ENCODE measurements around the gene ANKS6.

The ANKS6 gene

DNA sequence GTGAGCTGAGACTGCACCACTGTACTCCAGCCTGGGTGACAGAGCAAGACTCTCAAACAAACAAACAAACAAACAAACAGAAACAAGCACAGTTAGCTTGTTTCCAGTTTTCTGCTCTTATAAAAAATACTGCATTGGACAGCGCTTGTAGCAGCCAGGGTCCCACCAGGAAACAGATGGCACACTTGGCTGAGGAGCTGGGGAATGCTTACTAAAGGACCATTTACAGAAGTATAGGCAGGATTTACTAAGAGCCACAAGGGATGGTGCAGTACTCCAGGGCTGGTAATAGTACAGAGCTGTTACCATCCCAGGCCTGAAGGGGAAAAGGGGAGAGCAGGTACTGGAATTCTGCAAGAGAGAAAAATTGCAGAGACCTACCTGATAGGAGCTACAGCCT lies 5.2 kb upstream of the ANKS6 start:
- Histone ChIP-seq H3K4me2 (ENCODE audit: low read depth, low read length, poor library complexity, severe bottlenecking) (no peak overlapping the region), H3K9ac (ENCODE audit: low read depth, low read length, poor library complexity, severe bottlenecking) (no peak overlapping the region), H4K20me1 (ENCODE audit: insufficient read depth, low read length, poor library complexity, severe bottlenecking) (no peaks in the 10 kb centered on the region), H3F3A (ENCODE audit: low read depth) (0 out of 2 replicates have a peak, but pooled peaks cover under 1% of the 10 kb centered on the region), H3K27me3 (ENCODE audit: insufficient read depth, low read length, poor library complexity, severe bottlenecking) (no peaks in the 10 kb centered on the region), H3K9me3 (ENCODE audit: insufficient read depth, low read depth, low read length) (no peaks in the 10 kb centered on the region), H2AFZ (ENCODE audit: low read length) (no peak overlapping the region), H3K36me3 (ENCODE audit: insufficient read depth, low read length) (no peaks in the 10 kb centered on the region), H3K4me1 (ENCODE audit: insufficient read depth, low read length, poor library complexity, severe bottlenecking) (peaks cover under 1% of the 10 kb centered on the region), H3K79me2 (ENCODE audit: insufficient read depth, low read length) (no peaks in the 10 kb centered on the region), H3K9me2 (replicated peaks; ENCODE audit: low read depth, low read length) (no peaks in the 10 kb centered on the region), H3K4me3 (ENCODE audit: low read length, poor library complexity, severe bottlenecking) (no peak overlapping the region)
- no peak for TF ChIP-seq EZH2phosphoT487 (IDR thresholded peaks at IDR 0.05; ENCODE audit: borderline replicate concordance)
- TF ChIP-seq, protein P1, sequence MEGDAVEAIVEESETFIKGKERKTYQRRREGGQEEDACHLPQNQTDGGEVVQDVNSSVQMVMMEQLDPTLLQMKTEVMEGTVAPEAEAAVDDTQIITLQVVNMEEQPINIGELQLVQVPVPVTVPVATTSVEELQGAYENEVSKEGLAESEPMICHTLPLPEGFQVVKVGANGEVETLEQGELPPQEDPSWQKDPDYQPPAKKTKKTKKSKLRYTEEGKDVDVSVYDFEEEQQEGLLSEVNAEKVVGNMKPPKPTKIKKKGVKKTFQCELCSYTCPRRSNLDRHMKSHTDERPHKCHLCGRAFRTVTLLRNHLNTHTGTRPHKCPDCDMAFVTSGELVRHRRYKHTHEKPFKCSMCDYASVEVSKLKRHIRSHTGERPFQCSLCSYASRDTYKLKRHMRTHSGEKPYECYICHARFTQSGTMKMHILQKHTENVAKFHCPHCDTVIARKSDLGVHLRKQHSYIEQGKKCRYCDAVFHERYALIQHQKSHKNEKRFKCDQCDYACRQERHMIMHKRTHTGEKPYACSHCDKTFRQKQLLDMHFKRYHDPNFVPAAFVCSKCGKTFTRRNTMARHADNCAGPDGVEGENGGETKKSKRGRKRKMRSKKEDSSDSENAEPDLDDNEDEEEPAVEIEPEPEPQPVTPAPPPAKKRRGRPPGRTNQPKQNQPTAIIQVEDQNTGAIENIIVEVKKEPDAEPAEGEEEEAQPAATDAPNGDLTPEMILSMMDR (conservative IDR thresholded peaks at IDR 0.05; ENCODE audit: low read length) = no peak

- Histone ChIP-seq H3K9ac (ENCODE audit: low read depth, low read length, poor library complexity, severe bottlenecking) (no peak overlapping the region), H3K4me2 (ENCODE audit: low read depth, low read length, poor library complexity, severe bottlenecking) (no peak overlapping the region), H3K27me3 (ENCODE audit: insufficient read depth, low read length, poor library complexity, severe bottlenecking) (no peaks in the 10 kb centered on the region), H3F3A (ENCODE audit: low read depth) (no peaks in the 10 kb centered on the region), H3K79me2 (ENCODE audit: insufficient read depth, low read length) (no peaks in the 10 kb centered on the region), H4K20me1 (ENCODE audit: insufficient read depth, low read length, poor library complexity, severe bottlenecking) (no peaks in the 10 kb centered on the region), H3K9me2 (replicated peaks; ENCODE audit: low read depth, low read length) (no peaks in the 10 kb centered on the region), H3K36me3 (ENCODE audit: insufficient read depth, low read length) (no peaks in the 10 kb centered on the region), H3K4me3 (ENCODE audit: low read length, poor library complexity, severe bottlenecking) (no peak overlapping the region), H3K4me1 (ENCODE audit: insufficient read depth, low read length, poor library complexity, severe bottlenecking) (no peaks in the 10 kb centered on the region), H2AFZ (ENCODE audit: low read length) (no peak overlapping the region), H3K9me3 (ENCODE audit: insufficient read depth, low read depth, low read length) (no peaks in the 10 kb centered on the region)
- TF ChIP-seq, protein P1 (conservative IDR thresholded peaks at IDR 0.05; ENCODE audit: low read length) = no peak
These were observed 1.9 kb upstream of the ANKS6 start for GRCh38 chr9:98798254-98798653.

- H3K79me2 ChIP-seq (ENCODE audit: insufficient read depth, low read length) = no peaks in the 10 kb centered on the region
- H3K9ac ChIP-seq (ENCODE audit: low read depth, low read length, poor library complexity, severe bottlenecking) = no peak overlapping the region
- H3K4me3 ChIP-seq (ENCODE audit: low read length, poor library complexity, severe bottlenecking) = no peak overlapping the region
- no peaks in the 10 kb centered on the region for H4K20me1 ChIP-seq (ENCODE audit: insufficient read depth, low read length, poor library complexity, severe bottlenecking)
- H3K27me3 ChIP-seq (ENCODE audit: insufficient read depth, low read length, poor library complexity, severe bottlenecking) = no peaks in the 10 kb centered on the region
- H3K36me3 ChIP-seq (ENCODE audit: insufficient read depth, low read length) = no peaks in the 10 kb centered on the region
- H2AFZ ChIP-seq (ENCODE audit: low read length) = no peak overlapping the region
- H3K9me2 ChIP-seq (replicated peaks; ENCODE audit: low read depth, low read length) = no peaks in the 10 kb centered on the region
- H3K9me3 ChIP-seq (ENCODE audit: insufficient read depth, low read depth, low read length) = no peaks in the 10 kb centered on the region
- H3K4me1 ChIP-seq (ENCODE audit: insufficient read depth, low read length, poor library complexity, severe bottlenecking) = no peaks in the 10 kb centered on the region
- TF ChIP-seq, protein P1 (conservative IDR thresholded peaks at IDR 0.05; ENCODE audit: low read length) = no peak
- TF ChIP-seq EZH2phosphoT487 (IDR thresholded peaks at IDR 0.05; ENCODE audit: borderline replicate concordance) = no peak
- H3F3A ChIP-seq (ENCODE audit: low read depth) = no peaks in the 10 kb centered on the region
- no peak overlapping the region for H3K4me2 ChIP-seq (ENCODE audit: low read depth, low read length, poor library complexity, severe bottlenecking)
These were observed 1.1 kb upstream of the ANKS6 start for GRCh38 chr9:98797491-98797890.

Data from Loucy (cell line).